HepG2 (cell line): ENCODE results near the gene PDE4C. TPM values are rescaled to one million over a fixed set of nuclear protein-coding genes. Genes with fewer than 3 reads are reported as not detected.

Source experiments
- ATAC-seq: fragments of 200-7000 bp; cut with Tn5 transposase; 3 replicates; pipeline ENCODE4 v1.9.1; 2020; ENCODE audit warnings: mild to moderate bottlenecking, moderate library complexity
- BruUV-seq: library from RNA; stranded (reverse); fragments of 400-500 nt; replicated peaks from 2 replicates; lab custom pipeline; 2021; lab: Mats Ljungman, UMichigan
- CTCF ChIA-PET: fragments of 300-600 bp; formaldehyde crosslinking; extraction: SDS; loops from one replicate; lab custom pipeline; 2021; ENCODE audit warnings: low total read pairs, inconsistent platforms, low intra/inter-chr PET ratio; lab: Yijun Ruan, JAX
- POLR2A ChIA-PET: fragments of 350-600 bp; sonication (Branson Sonifier 250); formaldehyde crosslinking; loops from one replicate; lab custom pipeline; 2020; ENCODE audit warnings: antibody characterized with exemption, inconsistent platforms; lab: Yijun Ruan, JAX
- DNase-seq: peaks from one replicate; pipeline ENCODE4 v3.0.0-alpha.2; 2015; ENCODE audit warnings: low spot score
- FAIRE-seq: peaks from 3 replicates; lab custom pipeline; 2011; peaks lifted over from hg19 to GRCh38; lab: Jason Lieb, UNC
- H2AFZ ChIP-seq: one replicate; pipeline ENCODE4 v1.6.1; 2011; ENCODE audit warnings: low read length, inconsistent platforms
- H3K27ac ChIP-seq: fragments of 300-600 bp; 3 replicates; pipeline ENCODE4 v1.8.0; 2011; ENCODE audit warnings: mixed run types, mild to moderate bottlenecking, mixed read lengths, low read length, inconsistent platforms; ENCODE audit not compliant: insufficient read depth; ENCODE audit errors: extremely low read length
- H3K27me3 ChIP-seq, 2 experiments: fragments of 200-600 bp in 1 of 2; 2 replicates in 1 of 2; 3 replicates in 1 of 2; pipeline versions ENCODE4 v1.6.0 to v1.8.0; 2011; ENCODE audit warnings: low read length in 2 of 2, mild to moderate bottlenecking in 2 of 2, moderate library complexity in 2 of 2, inconsistent platforms in 1 of 2; ENCODE audit not compliant: insufficient read depth in 2 of 2, control insufficient read depth in 1 of 2
- H3K36me3 ChIP-seq, 2 experiments: fragments of 200-600 bp in 1 of 2; replicated peaks in 1 of 2; 2 replicates in 1 of 2; 3 replicates in 1 of 2; pipeline versions ENCODE4 v1.5.1 to v1.8.0; 2011; ENCODE audit warnings: low read length in 2 of 2, inconsistent platforms in 1 of 2; ENCODE audit not compliant: insufficient read depth in 2 of 2, control insufficient read depth in 1 of 2
- H3K4me1 ChIP-seq: 2 replicates; pipeline ENCODE4 v1.5.1; 2012; ENCODE audit warnings: low read length, inconsistent platforms; ENCODE audit not compliant: insufficient read depth
- H3K4me2 ChIP-seq: 2 replicates; pipeline ENCODE4 v1.6.0; 2011; ENCODE audit warnings: low read depth, low read length, inconsistent platforms
- H3K4me3 ChIP-seq, 3 experiments: fragments of 200-600 bp in 1 of 3; sonication (generic), shearing (Covaris generic) in 1 of 3; replicated peaks in 1 of 3; 2 replicates each; pipeline ENCODE4 v1.5.1; 2011 to 2016; ENCODE audit warnings: low read length in 3 of 3, inconsistent platforms in 2 of 3, low read depth in 2 of 3, mild to moderate bottlenecking in 2 of 3, control low read depth in 1 of 3, mixed read lengths in 1 of 3; ENCODE audit not compliant: insufficient read depth in 1 of 3
- H3K79me2 ChIP-seq: one replicate; pipeline ENCODE4 v1.6.1; 2011; ENCODE audit warnings: low read length, inconsistent platforms; ENCODE audit not compliant: insufficient read depth
- H3K9ac ChIP-seq: 2 replicates; pipeline ENCODE4 v1.6.0; 2011; ENCODE audit warnings: mild to moderate bottlenecking, low read depth, low read length, inconsistent platforms; ENCODE audit not compliant: insufficient read depth
- H3K9me3 ChIP-seq: 2 replicates; pipeline ENCODE4 v1.5.1; 2012; ENCODE audit warnings: mild to moderate bottlenecking, low read length
- H4K20me1 ChIP-seq: 2 replicates; pipeline ENCODE4 v1.6.0; 2011; ENCODE audit warnings: inconsistent platforms, mild to moderate bottlenecking, low read length, moderate library complexity; ENCODE audit not compliant: insufficient read depth
- BATF2 ChIP-seq: sonication (generic); formaldehyde crosslinking; IDR thresholded peaks from 2 replicates; pipeline ENCODE4 v1.8.0; 2022; ENCODE audit warnings: mild to moderate bottlenecking, missing genetic modification reagents, moderate library complexity
- FOXC1 ChIP-seq: sonication (generic); formaldehyde crosslinking; IDR thresholded peaks from 2 replicates; pipeline ENCODE4 v1.8.0; 2022; ENCODE audit warnings: mild to moderate bottlenecking, missing genetic modification reagents, borderline replicate concordance
- FOXO4 ChIP-seq: sonication (generic); formaldehyde crosslinking; conservative IDR thresholded peaks from 2 replicates; pipeline ENCODE4 v1.8.1; 2023; ENCODE audit warnings: missing genetic modification reagents
- GPN1 ChIP-seq: sonication (generic); formaldehyde crosslinking; IDR thresholded peaks from 2 replicates; pipeline ENCODE4 v1.5.1; 2020; ENCODE audit warnings: missing genetic modification reagents, borderline replicate concordance
- SKI ChIP-seq: fragments of 450-650 bp; IDR thresholded peaks from one replicate; pipeline ENCODE4 v1.6.1; 2018; ENCODE audit warnings: mild to moderate bottlenecking; ENCODE audit not compliant: partially characterized antibody
- ZNF121 ChIP-seq: sonication (generic); formaldehyde crosslinking; IDR thresholded peaks from 2 replicates; pipeline ENCODE4 v1.5.0; 2020; ENCODE audit warnings: mild to moderate bottlenecking, missing genetic modification reagents
- ZNF432 ChIP-seq: sonication (generic); formaldehyde crosslinking; IDR thresholded peaks from 2 replicates; pipeline ENCODE4 v1.5.0; 2020; ENCODE audit warnings: missing genetic modification reagents, mild to moderate bottlenecking, borderline replicate concordance
- ZNF619 ChIP-seq: sonication (generic); formaldehyde crosslinking; IDR thresholded peaks from 2 replicates; pipeline ENCODE4 v1.4.0; 2020; ENCODE audit warnings: mild to moderate bottlenecking, missing genetic modification reagents
- ZSCAN9 ChIP-seq: IDR thresholded peaks from 2 replicates; pipeline ENCODE4 v1.6.1; 2016; ENCODE audit warnings: borderline replicate concordance
- in situ Hi-C: cut with HindIII; loops from 2 replicates; pipeline ENCODE4 v1.10.0; 2017; ENCODE audit warnings: low pct_unique_long_range_greater_than_20kb; ENCODE audit not compliant: extremely low pct_ligation_motif_present
- intact Hi-C: fragments of 100-400 bp; cut with micrococcal nuclease; formaldehyde crosslinking; loops from one replicate; pipeline ENCODE4 v1.10.0; 2022; ENCODE audit not compliant: unreplicated experiment
- polyA plus RNA-seq, 8 experiments: library from polyadenylated mRNA; depleted of rRNA in 3 of 8; stranded (reverse) in 7 of 8; unstranded in 1 of 8; fragments of >200 nt; fragmentation: Illumina TruSeq in 4 of 8; extraction: Trizol in 4 of 8; gene quantifications; 2 replicates each; pipeline versions ENCODE4 v1.2.1 to v1.2.3, GENCODE V29; 2011 to 2016; ENCODE audit warnings: low read depth in 4 of 8, missing spikeins in 1 of 8, mixed read lengths in 1 of 8; ENCODE audit not compliant: insufficient read depth in 1 of 8
- total RNA-seq, 5 experiments: library from RNA; depleted of rRNA; stranded (reverse); fragments of >200 nt; fragmentation: Illumina TruSeq; extraction: Trizol; gene quantifications; 2 replicates each; pipeline ENCODE4 v1.2.3, GENCODE V29; 2016; ENCODE audit warnings: low read depth in 1 of 5

Gene PDE4C
- total and polyA plus RNA-seq, 2 of the 13 experiments (the other 11 are each of a cell fraction or from before 2014, with no cell fraction given) = 1.4 to 14.0 TPM

GRCh38 chr19:18185538-18185937 is 40.7 kb downstream of the PDE4C start (continued):
- TF ChIP-seq ZNF619 = no peak
- no peak for TF ChIP-seq ZNF432 (CRISPR knock-in tag)
- no peak for TF ChIP-seq ZNF121 (CRISPR knock-in tag)
- no peak for TF ChIP-seq BATF2
- TF ChIP-seq SKI = no peak
- no peak for TF ChIP-seq FOXC1 (CRISPR knock-in tag)

- Histone ChIP-seq H3K36me3 (no peaks in the 10 kb centered on the region), H2AFZ (no peak overlapping the region), H3K9me3 (no peaks in the 10 kb centered on the region), H3K27ac (no peak overlapping the region), H3K4me2 (no peak overlapping the region), H3K79me2 (no peaks in the 10 kb centered on the region), H3K27me3 (no peaks in the 10 kb centered on the region), H4K20me1 (no peaks in the 10 kb centered on the region), H3K4me1 (peaks cover 20% of the 10 kb centered on the region), H3K4me3 (no peak overlapping the region), H3K9ac (no peak overlapping the region)
- FAIRE-seq (no peak), ATAC-seq (no peak), DNase-seq (no peak)
- ChIA-PET POLR2A (interaction anchor here (0.6 kb wide), 1 partner anchor 180 kb away, joined by 3 read pairs; no protein-coding TSS in a partner anchor), CTCF (no interaction called here)
- no TSS peak for BruUV-seq
- TF ChIP-seq FOXO4 (CRISPR knock-in tag) = no peak
- TF ChIP-seq ZSCAN9 (CRISPR knock-in tag) = no peak
- TF ChIP-seq GPN1 (CRISPR knock-in tag) = no peak
- intact Hi-C loops = no loop called here
- in situ Hi-C loops = no loop called here
Measured at GRCh38 chr19:18183529-18183928, 42.7 kb downstream of the PDE4C start.
